ENCODE measurements around the gene CXCR4. TPM values are rescaled to one million over a fixed set of nuclear protein-coding genes. Genes with fewer than 3 reads are reported as not detected.
"Not testable (repeated sequence)": the region's sequence is repeated elsewhere in the genome, so short reads cannot be mapped to it uniquely, and the experiment has no call there.

Gene CXCR4
- polyA plus RNA-seq, 1 donor, result 45.7 TPM

DNA sequence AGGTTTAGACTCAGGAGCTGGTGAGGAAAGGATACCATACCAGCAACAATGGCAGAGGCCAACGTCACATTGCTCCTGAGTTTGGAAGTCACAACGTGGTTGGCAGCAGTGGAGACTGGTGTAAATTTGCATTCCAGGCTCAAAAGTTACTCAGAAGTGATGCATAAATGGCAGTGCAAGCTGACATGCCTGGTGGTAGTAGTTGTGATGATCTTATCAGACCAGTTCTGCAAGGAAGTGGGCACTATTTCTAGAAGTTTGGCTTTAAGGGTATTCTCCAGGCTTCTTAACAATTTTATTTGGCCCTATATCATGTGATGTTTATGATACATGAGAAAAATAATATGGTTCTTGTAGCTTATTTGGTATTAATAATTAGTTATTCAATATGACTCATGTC, 37.8 kb downstream of the CXCR4 start:
- DNase-seq, result no peak

DNA sequence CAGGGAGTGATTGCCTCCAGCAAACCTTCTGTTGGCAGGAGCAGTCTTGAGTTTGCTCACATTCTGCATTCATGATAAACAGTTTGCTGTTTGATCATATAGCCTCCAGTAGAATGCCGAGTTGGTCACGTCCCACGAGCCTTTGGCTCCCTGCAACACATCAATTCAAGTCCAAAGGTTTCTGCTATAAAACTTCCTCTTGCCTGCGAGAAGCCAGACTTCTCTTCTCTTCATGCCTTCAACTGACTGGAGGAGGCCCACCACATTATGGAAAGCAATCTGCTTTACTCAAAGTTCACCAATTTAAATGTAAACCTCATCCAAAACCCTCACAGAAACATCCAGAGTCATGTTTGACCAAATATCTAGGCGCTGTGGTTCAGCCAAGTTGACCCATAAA, 40.8 kb downstream of the CXCR4 start:
- DNase-seq, result no peak

DNA sequence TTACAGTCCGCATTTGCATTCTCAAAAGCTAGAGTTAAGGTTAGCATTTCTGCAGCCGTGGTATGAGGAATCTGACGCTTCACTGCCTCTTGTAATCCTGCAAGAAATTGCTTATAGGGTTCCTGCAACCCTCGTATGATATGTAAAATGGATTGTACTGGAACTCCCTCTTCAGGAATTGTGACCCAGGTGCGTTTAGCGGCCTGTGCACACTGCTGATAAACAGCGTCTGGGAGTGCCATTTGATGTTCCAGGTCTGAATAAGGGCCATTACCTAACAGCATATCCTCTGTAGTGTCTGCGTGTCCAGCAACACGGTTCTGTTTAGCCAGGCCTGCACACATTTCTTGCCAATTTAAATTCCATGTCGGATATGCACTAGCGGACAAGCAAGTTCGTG, 42.5 kb downstream of the CXCR4 start:
- DNase-seq, result no peak

DNA sequence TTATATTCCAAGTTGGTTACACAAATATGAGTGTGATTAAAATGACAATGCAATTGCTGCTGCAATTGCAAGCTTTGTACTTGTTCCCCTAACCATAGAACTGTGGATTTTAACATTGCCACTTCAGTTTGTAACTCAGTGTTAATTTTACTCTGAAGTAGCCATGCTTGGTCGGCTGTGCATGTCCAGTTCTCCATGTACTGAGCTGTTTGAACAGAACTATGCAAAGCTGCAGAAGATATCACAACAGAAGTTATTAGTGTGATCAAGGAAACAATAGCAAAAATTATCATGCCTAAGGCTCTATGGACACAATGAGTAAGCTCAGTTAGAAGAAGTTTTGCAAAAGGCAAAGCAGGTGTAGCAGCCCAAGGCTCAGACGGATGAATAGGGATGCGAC, 45.3 kb downstream of the CXCR4 start:
- no peak for DNase-seq

DNA sequence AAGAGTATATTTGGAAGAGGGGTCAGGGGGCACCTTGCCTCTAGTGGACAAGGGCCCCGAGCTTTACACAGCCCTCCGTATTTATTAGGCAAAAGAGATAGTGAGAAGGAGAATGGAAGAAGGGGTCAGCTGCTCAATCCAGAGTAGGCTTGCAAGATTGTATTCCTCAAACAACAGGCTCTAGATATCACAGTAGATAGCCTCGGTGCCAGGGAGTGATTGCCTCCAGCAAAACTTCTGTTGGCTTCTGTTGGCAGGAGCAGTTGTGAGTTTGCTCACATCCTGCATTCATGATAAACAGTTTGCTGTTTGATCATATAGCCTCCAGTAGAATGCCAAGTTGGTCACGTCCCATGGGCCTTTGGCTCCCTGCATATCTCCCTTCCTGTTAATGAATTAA, 46.1 kb downstream of the CXCR4 start:
- DNase-seq, result not testable (repeated sequence)

DNA sequence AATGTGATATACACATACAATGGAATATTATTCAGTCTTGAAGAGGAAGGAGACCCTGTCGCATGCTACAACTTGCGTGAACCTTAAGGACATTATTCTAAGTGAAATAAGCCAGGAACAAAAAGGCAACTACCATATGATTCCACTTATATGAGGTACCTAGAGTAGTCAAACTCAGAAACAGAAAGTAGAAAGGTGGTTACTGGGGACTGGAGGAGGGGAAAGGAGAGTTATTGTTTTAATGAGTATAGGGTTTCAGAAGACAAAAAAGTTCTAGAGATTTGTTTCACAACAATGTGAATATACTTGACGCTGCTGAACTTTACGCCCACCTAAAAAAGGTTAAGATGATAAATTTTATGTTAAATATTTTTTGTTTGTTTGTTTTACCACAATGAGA, 47.0 kb downstream of the CXCR4 start:
- DNase-seq, result no peak

DNA sequence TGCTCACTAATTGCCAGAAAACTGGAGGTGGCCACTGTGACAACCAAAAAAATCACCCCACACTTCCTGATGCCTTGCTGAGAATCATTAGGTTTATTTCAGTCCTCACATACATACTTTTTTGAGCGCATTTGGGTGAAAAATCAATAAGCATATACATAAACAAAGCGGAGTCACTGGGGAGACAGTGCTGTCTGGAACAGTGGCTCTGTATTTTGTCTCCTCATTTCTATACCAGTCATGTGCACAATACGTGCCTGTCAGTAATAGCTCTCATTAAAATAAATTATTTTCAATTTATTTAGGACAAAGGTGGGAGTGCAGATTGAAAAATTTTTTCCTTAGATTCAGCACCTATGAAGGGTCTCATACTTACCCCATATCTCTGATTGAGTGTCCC, 48.2 kb downstream of the CXCR4 start:
- no peak for DNase-seq

DNA sequence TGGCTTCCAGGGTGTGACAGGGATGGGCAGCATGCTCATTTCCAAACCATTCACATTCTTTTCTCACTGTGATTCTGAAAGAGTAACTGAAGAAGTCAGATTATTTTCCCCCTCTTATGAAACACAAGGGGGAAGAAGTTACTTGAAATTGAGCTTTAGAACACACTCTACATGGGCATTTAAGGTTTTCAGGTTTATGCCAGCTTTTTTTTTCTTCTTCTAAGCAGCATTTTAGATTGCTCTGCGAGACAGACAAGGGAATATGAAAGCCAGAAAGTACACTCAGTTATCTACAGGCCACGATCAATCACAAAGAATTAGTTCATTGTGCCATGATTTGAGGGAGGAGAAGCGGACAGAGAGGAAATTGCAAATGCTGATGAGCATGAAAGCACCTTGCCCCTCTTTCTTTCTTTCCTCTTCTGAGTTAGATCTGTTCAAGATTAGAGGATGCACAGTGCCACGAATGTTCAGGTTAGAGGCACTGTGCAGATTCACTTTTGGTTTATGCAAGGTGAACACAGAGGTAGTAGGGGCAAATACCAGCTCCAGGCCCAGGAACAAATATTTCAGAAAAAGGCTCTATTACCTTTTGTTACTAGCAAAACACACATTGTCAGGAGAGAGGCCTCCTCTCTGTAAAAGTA, 49.2 kb downstream of the CXCR4 start:
- DNase-seq, result no peak

DNA sequence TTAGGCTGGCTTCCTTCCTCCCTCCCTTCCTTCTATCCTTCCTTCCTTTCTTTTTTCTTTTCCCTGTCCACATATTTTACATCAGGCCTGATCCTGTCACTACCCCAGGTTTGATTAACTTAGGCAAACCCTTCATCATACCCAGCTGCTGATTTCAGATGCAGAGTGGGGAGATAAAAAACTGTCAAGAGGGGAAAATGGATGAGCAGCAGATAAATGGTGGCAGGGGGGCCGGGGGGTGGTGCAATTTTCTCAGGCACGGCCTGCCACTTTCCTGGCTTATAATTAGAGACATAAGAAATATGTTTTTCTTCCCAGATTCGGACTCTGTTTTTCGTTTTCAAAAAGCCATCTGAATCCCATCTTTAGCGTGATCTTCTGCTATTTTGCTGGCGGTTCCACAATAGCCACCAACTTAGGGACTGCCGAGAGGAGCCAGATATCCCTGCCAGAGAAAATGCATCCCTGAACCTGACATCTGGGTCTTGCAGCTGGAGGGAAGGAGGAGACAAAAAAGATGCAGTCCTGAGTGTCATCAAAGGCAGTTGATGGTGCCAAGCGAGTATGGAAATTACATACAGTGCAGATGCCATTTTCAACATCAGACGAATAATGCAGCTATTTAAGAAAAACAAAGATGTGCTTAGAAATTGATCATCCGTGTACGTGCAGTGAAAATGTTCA, 49.9 kb downstream of the CXCR4 start:
- no peak for DNase-seq

DNA sequence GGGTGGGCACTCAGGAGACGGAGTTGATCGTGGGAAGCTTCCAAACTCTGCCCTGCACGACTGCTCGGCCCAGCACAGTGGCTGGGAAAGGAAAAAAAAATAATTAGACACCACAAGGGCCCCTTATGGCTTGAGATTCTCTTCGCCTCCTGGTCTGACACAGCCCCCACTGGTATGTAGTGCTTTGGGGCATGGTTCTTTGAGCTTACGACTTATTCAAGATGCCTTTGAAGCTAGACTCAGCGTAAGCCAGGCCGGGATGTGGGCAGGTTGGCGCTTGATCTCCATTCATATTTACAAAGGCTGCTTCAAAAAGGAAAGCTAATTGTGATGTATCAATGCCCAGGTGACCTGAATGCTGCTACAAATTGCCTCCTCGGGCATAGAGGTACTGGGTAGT, 50.5 kb downstream of the CXCR4 start:
- DNase-seq, result no peak

DNA sequence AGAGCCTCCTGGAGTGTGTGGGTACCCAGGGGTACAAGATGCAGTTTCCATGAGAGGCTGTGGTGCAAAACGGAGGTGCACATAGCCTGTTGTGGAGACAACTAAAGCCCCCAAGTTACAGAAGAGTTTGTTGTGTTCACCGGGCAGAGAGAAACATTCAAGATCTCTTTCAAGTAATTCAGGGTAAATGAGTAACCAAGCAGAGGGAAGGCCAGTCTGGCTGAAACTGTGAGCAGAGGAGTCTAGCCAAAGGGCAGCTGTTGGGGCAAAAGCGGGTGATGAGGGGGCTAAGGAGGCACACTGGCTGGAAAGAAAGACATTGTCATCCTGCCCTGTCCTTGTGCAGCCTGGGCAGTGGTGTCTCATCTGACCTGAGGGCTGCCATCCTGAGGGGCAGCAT, 52.0 kb downstream of the CXCR4 start:
- DNase-seq, result no peak

DNA sequence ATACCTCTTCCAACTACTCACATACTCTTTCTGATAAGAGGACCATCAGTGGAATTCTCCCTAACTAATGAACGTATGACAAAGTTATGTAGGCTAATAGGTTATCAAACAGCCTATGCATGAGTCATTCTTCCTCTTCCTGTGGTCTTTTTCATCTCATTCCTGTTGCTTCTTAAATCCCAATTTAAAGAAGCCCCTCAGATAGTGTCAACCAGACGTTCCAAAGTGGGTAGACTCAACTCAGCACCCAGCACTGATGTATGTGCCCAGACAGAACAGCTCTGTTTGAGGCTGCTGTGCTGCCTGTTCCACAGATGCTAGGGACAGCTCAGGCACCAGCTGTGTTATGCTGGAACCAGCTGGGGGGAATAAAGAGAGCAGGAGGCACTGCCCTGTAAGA, 52.6 kb downstream of the CXCR4 start:
- no peak for DNase-seq

Other genes starting within 250 kb of the CXCR4 start
- 73.0 TPM for gene MCM6, start 241.7 kb downstream of the CXCR4 start, polyA plus RNA-seq (ENCODE audit: insufficient read length)
- gene DARS1, start 132.5 kb downstream of the CXCR4 start, polyA plus RNA-seq (ENCODE audit: insufficient read length), result 156 TPM